ENCODE results near the gene LIMCH1.

DNA sequence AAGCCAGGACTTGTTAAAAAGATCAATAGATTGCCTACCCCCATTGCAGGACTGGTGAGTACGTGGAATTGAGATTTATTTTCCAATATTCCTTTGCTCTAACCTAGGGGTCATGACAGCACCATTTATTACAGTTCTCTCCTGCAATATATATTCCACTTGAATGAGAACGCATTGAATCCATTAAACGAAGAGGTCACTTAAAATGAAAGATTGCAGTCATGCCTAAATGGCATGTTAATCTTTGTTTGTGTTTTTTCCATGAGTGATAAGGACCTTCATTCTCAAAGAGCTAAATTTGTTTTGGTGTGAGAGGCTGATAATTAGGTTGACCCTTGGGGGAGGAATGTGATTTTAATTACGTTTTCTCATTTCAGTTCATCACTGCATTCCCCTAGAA lies 13.5 kb upstream of the LIMCH1 start:
- TF ChIP-seq, protein P1, sequence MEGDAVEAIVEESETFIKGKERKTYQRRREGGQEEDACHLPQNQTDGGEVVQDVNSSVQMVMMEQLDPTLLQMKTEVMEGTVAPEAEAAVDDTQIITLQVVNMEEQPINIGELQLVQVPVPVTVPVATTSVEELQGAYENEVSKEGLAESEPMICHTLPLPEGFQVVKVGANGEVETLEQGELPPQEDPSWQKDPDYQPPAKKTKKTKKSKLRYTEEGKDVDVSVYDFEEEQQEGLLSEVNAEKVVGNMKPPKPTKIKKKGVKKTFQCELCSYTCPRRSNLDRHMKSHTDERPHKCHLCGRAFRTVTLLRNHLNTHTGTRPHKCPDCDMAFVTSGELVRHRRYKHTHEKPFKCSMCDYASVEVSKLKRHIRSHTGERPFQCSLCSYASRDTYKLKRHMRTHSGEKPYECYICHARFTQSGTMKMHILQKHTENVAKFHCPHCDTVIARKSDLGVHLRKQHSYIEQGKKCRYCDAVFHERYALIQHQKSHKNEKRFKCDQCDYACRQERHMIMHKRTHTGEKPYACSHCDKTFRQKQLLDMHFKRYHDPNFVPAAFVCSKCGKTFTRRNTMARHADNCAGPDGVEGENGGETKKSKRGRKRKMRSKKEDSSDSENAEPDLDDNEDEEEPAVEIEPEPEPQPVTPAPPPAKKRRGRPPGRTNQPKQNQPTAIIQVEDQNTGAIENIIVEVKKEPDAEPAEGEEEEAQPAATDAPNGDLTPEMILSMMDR (IDR thresholded peaks at IDR 0.05; ENCODE audit: low read depth, low read length, poor library complexity, severe bottlenecking), result no peak
- no peak for TF ChIP-seq EZH2phosphoT487 (IDR thresholded peaks at IDR 0.05; ENCODE audit: borderline replicate concordance, low read length)

Data from DOHH2 (cell line).